SK-N-SH (cell line): ENCODE data around the gene C2CD4D.
"Not testable (repeated sequence)": the region's sequence is repeated elsewhere in the genome, so short reads cannot be mapped to it uniquely, and the experiment has no call there.

Experiments used
- RAD21 ChIP-seq: IDR thresholded peaks from 2 replicates; pipeline ENCODE4 v1.6.1; 2012; ENCODE audit warnings: mild to moderate bottlenecking, low read length
- SIN3A ChIP-seq: IDR thresholded peaks from 2 replicates; pipeline ENCODE4 v1.6.1; 2012; ENCODE audit warnings: low read depth, mild to moderate bottlenecking, low read length, moderate library complexity, borderline replicate concordance
- SMC3 ChIP-seq: IDR thresholded peaks from 2 replicates; pipeline ENCODE4 v1.6.1; 2012; ENCODE audit warnings: low read depth, low read length, improper control_type of control experiment
- TAF1 ChIP-seq: IDR thresholded peaks from 2 replicates; pipeline ENCODE4 v1.6.1; 2012; ENCODE audit warnings: low read depth, mild to moderate bottlenecking, low read length, moderate library complexity, borderline replicate concordance
- YY1 ChIP-seq: IDR thresholded peaks from 2 replicates; pipeline ENCODE4 v1.4.0; 2012; ENCODE audit warnings: low read depth, mild to moderate bottlenecking

GRCh38 chr1:151872776-151873175 is 33.2 kb upstream of the C2CD4D start:
- not testable (repeated sequence) for TF ChIP-seq SIN3A, TAF1, RAD21, YY1, SMC3
